NB4 (cell line): ENCODE measurements around the gene GALM.

Experiments used
- CTCF ChIP-seq: IDR thresholded peaks from one replicate; pipeline ENCODE4 v1.5.1; 2012; ENCODE audit warnings: low read depth, low read length
- POLR2A ChIP-seq: IDR thresholded peaks from 2 replicates; pipeline ENCODE4 v1.6.1; 2011; ENCODE audit warnings: mild to moderate bottlenecking; ENCODE audit not compliant: insufficient read length; ENCODE audit errors: extremely low read depth

GRCh38 chr2:38739524-38739923, 73.6 kb downstream of the GALM start:
- TF ChIP-seq POLR2A (no peak), CTCF (no peak)
